HuH-7 (cell line): ENCODE measurements around the gene ACVRL1.
A peak's percentile ranks its signal among the peaks of the same experiment; 100 is the strongest.

Experiments used
- DNase-seq: peaks from one replicate; pipeline ENCODE4 v3.0.0; 2011; ENCODE audit warnings: low spot score

The ACVRL1 gene

GRCh38 chr12:51907083-51907855 is at the start of gene ACVRL1:
Gene ACVRL1, plus strand, starts transcription at chr12:51907504. Its CDS starts 4,971 bp downstream, at chr12:51912475.
- DNase-seq = no peak

- no peak for DNase-seq
Measured at GRCh38 chr12:51860986-51861385, 46.3 kb upstream of the ACVRL1 start.

GRCh38 chr12:51862947-51863346 is 44.4 kb upstream of the ACVRL1 start:
- DNase-seq = no peak

- no peak for DNase-seq
Measured at GRCh38 chr12:51863363-51863932, 43.9 kb upstream of the ACVRL1 start.

GRCh38 chr12:51863933-51864832 is 43.1 kb upstream of the ACVRL1 start:
- DNase-seq = peak; percentile 90

GRCh38 chr12:51864833-51865670 is 42.3 kb upstream of the ACVRL1 start:
- no peak for DNase-seq

GRCh38 chr12:51865757-51866270 is 41.5 kb upstream of the ACVRL1 start:
- DNase-seq = no peak

GRCh38 chr12:51866324-51866723 is 41.0 kb upstream of the ACVRL1 start:
- no peak for DNase-seq

GRCh38 chr12:51866762-51867161 is 40.5 kb upstream of the ACVRL1 start:
- DNase-seq = no peak

- DNase-seq = no peak
Measured at GRCh38 chr12:51867371-51867770, 39.9 kb upstream of the ACVRL1 start.

GRCh38 chr12:51867796-51868428 is 39.4 kb upstream of the ACVRL1 start:
- no peak for DNase-seq

- DNase-seq = no peak
Measured at GRCh38 chr12:51868821-51869495, 38.3 kb upstream of the ACVRL1 start.

- DNase-seq = no peak
Measured at GRCh38 chr12:51869496-51869865, 37.8 kb upstream of the ACVRL1 start.

GRCh38 chr12:51869931-51870330 is 37.4 kb upstream of the ACVRL1 start:
- DNase-seq = no peak

- DNase-seq = no peak
Measured at GRCh38 chr12:51870504-51870903, 36.8 kb upstream of the ACVRL1 start.

GRCh38 chr12:51871126-51871525 is 36.2 kb upstream of the ACVRL1 start:
- no peak for DNase-seq

GRCh38 chr12:51871918-51872688 is 35.2 kb upstream of the ACVRL1 start:
- no peak for DNase-seq

GRCh38 chr12:51872689-51872981 is 34.7 kb upstream of the ACVRL1 start:
- no peak for DNase-seq

GRCh38 chr12:51873251-51873994 is 33.9 kb upstream of the ACVRL1 start:
- DNase-seq = no peak
